CD4-positive, alpha-beta T cell treated with Interleukin-21 for 1 hour (primary cell): ENCODE data around the gene PTMA.
"Not testable (repeated sequence)": the region's sequence is repeated elsewhere in the genome, so short reads cannot be mapped to it uniquely, and the experiment has no call there.

Source experiments
- DNase-seq: peaks from one replicate; pipeline ENCODE4 v3.0.0-alpha.2; 2020

The PTMA gene

GRCh38 chr2:231707927-231708772, at the start of gene PTMA:
PTMA (plus strand) TSS chr2:231708525; CDS start chr2:231708707, 182 bp downstream.
- peak; percentile 100 for DNase-seq

DNA sequence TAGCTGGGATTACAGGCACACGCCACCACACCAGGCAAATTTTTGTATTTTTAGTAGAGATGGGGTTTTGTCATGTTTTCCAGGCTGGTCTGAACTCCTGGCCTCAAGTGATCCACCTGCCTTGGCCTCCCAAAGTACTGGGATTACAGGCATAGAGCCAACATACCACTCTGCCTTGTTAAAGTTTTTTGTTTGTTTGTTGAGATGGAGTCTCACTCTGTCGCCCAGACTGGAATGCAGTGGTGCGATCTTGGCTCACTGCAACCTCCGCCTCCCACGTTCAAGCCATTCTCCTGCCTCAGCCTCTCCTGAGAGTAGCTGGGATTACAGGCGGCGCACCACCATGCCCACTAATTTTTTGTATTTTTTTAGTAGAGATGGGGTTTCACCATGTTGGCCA, 48.3 kb upstream of the PTMA start:
- DNase-seq = not testable (repeated sequence)

DNA sequence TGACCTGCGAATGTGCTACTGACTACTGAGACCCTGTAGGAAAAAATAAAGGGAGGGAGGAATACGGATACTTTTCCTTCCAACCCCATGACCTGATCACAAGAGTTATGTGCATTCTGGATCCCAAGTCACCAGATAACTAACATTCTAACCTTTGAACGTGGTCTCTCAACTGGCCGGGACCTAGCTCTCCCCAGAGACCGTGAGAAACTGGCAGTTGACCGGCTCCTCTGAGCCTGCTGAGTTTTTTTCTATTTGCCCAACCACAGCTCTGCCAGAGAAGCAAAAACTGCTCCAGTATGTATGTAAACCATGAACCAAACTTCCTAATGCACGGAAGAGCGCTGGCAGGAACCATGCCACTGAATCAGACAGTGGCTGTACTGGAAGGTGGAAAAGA, 47.5 kb upstream of the PTMA start:
- DNase-seq = no peak

DNA sequence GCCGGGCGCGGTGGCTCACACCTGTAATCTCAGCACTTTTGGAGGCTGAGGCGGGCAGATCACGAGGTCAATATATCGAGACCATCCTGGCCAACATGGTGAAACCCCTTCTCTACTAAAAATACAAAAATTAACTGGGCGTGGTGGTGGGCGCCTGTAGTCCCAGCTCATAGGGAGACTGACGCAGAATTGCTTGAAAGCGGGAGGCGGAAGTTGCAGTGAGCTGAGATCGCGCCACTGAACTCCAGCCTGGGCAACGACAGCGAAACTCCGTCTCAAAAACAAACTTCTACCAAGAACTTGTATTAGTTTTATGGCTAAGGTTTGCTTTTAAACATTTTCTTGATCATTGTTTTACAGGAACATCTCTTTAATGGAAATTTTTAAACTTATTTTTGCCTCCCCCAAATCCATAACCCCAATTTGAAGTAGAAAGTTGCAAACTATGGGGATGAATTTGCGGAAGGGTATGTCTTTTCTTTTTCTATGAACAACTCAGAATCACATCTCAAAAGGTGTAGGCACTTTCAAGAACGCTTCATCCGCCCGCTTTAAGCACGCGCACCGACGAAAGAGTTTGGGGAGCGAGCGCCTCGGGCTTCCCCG, 46.8 kb upstream of the PTMA start:
- no peak for DNase-seq

DNA sequence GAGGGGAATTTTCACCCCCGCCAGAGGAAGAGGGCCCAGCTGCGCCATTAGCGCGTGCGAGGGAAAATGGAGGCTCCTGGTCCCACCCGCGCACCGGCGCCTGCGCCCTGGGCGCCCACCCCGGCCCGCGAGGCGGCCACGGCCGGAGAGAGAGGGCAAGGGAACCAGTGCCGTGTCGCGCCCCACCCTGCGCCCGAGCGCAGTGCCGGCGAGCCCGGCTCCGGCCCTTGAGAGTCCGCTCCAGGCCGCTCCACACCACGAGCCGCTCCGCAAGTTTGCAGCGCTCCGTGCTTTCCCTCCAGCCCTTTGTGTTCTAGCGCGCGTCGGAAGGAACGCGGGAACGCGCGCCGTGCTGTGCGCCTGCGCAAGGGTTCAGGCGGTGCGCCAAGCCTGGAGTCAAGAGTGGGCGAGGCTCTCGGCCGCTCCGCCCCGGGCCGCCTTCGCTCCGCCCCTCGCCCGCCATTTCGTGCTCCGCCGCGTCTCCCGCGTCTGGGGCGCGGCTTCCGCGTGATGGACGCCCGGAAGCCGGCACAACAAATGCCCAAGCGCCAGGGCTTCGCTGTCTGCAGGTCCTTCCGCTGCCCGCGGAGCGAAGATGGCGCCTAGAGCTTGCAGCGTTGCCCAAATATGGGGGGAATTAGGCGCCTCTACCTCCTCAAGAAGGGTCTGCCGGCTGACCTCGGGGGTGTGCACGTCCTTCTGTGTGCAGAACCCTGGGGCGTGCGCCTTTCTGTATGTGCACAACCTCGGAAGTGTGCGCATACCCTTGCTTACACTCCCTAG, 46.1 kb upstream of the PTMA start:
- DNase-seq = peak; percentile 97

GRCh38 chr2:231662811-231663457, 45.4 kb upstream of the PTMA start:
- no peak for DNase-seq

DNA sequence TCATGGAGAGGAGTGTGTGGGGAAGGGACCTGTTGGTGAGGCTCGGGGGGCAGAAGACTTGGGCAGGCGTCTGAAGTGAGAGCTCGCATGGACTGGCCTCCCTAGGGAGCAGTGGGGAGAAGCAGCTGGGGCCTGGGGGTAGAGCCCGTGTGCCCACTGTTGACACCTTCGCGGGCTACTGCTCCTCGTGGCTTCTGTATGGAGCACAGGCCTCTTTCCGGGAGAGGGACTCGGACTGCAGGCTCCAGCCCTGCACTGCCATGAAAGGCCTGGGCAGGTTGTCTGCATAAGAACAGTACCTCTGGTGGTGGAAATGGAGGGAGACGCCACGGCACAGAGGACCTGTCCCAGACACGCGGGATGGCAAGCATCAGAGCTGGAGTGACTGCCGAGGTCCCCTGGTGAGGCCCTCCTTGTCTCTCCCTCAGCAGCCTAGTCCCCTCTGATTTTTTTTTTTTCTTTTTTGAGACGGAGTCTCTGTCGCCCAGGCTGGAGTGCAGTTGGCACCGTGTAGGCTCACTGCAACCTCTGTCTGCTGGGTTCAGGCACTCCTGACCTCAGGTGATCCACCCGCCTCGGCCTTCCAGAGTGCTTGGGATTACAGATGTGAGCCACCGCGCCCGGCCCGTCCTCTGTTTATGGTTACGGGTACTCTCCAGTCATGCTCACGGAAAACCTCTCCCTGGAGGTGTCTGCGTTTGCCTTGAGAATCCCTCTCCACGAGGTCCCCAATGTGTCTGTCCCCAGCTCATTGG, 44.7 kb upstream of the PTMA start:
- DNase-seq = no peak

- DNase-seq = no peak
Measured at GRCh38 chr2:231664727-231665126, 43.6 kb upstream of the PTMA start.

DNA sequence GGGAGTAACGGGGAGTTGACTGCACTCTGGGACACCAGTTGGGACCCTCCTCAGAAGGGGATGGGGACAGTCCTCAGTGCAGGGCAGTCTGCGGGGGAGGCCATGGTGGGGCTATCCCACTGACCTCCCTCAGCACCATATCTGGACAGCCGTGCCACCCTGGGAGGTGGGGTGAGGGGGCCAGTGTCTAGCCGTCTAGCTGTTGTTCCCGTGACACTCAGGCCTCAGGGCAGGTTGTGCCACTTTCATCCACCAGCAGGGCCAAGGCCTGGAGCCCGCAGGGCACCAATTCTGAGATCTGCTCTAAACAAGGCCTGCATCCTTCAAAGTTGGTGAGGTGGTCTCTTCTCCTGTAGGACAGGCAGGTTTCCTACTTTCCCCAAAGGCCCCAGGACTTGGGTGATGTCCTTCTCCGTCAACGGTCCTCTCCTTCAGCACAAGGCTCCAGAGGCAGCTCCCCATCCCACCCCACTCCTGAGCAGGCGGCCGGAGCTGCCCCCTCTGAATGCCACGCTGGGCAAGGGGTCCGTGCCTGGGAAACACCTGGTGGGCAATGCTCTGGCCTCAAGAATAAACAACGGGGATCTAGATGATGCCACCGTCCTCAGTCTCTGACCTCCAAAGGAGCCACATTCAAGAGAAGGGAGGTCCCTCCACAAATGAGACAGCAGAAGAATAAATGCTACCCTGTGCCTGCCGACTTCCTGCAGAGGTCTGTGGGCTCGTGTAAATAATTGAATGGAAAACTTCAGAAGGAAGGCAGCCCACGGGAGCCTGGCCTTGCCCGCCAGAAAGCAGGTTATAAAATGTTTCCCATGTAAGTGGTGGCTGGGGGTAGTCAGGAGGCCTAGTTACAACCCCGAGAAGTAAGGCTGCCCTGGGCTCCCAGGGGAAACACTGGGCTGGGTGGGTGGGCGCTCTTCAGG, 42.8 kb upstream of the PTMA start:
- DNase-seq = no peak

DNA sequence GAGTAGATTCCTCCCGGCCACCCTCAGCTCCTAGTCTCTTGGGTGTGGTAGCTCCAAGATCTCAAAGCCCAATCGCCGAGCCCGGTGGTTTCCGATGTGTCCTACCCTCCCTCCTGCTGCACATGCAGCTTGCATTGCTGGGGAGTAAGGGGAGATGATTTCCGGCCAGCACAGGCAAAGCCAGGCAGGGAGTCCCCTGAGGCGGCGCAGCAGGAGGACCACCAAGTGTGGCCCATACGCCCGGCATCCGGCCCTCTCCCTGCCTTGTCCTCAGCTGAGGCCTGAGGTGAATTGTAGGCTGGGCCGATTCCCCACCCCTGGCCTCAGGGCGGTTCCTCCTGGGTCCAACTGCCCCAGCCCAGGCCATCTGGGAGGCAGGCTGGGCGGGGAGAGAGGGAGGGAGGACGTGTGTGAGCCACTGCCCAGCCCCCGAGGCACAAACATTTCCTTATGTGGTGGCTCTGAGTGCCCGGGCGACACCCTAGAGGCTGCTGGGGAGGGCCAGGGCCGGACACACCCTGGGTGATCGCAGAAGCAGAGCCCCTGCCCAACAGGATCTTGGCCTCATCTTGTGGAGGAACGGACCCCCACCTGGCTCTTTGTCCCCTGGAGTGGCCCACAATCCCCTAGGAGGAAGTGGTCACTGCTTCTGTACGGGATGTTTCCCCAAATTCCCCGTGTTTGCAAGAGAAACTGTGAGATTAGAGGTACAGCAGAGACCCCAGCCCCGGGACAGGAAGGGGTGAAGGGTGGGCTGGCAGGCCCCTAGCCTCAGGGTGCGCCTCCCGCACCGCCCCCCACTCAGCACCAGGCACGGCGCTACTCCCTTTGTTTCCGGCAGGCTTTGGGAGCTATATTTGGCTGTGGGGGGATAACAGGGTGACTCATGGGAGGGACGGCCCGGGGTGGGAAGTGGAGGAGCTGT, 41.9 kb upstream of the PTMA start:
- peak; percentile 17 for DNase-seq

DNA sequence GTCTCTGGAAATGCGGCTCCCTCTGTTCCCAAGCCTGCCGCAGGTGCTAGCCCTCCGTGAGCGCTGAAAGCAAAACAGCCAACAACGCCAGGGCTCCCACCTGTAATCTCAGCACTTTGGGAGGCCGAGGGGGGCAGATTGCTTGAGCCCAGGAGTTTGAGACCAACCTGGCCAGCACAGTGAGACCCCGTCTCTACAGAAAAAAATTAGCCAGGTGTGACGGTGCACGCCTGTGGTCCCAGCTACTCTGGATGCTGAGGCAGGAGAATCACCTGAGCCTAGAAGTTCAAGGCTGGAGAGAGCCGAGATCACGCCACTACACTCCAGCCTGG, 41.3 kb upstream of the PTMA start:
- no peak for DNase-seq

GRCh38 chr2:231667496-231667895, 40.8 kb upstream of the PTMA start:
- DNase-seq = no peak

DNA sequence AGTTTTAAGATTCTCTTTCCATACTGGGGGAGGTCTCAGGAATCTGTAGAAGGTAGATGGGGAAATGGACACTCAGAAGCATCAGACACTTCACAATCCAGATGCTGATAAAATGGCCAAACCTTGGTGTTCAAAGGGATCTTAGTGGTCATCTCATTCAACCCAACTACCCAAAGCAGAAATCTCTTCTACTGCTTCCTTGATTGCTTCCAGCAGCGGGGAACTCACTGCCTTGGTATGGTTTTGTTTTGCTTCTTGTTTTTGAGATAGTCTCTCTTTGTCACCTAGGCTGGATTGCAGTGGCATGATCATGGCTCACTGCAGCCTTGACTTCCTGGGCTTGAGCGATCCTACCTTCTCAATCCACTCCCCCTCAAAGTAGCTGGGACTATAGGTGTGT, 39.3 kb upstream of the PTMA start:
- no peak for DNase-seq

- no peak for DNase-seq
Measured at GRCh38 chr2:231671270-231672050, 36.9 kb upstream of the PTMA start.

DNA sequence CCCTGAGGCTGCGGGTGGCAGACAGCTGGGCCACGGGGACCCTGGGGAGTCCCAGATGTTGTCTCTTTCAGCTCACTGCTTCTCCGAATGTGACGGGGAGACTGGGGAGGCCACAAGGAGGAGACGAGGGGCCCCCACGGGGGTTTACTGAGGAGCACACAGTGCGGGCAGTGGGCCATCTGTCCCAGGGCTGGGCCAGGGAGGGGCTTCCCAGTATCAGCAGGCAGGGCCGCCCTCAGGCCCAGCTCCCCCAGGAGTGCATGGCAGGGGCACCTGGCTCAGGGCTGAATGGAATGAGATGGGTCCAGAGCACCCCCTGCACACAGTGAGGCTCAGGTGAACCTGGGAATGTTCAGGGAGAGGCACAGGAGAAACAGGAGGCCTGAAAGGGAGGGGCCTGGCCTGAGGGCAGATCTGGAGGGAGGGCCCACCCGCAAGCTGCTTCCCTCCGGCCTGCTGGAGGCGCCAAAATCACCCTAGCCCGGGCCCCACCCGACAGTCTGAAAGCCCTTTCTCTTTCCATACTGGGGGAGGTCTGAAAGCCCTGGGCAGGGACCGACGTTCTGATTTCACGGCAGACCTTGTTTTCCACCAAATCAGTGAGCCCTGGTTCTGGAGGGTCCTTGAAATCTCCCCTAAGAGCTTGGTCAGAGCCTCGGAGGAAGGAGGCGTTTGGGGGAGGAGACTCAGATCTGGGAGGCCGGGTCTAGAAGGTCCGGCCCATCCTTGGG, 35.5 kb upstream of the PTMA start:
- no peak for DNase-seq

- DNase-seq = no peak
Measured at GRCh38 chr2:231673348-231673770, 35.0 kb upstream of the PTMA start.

DNA sequence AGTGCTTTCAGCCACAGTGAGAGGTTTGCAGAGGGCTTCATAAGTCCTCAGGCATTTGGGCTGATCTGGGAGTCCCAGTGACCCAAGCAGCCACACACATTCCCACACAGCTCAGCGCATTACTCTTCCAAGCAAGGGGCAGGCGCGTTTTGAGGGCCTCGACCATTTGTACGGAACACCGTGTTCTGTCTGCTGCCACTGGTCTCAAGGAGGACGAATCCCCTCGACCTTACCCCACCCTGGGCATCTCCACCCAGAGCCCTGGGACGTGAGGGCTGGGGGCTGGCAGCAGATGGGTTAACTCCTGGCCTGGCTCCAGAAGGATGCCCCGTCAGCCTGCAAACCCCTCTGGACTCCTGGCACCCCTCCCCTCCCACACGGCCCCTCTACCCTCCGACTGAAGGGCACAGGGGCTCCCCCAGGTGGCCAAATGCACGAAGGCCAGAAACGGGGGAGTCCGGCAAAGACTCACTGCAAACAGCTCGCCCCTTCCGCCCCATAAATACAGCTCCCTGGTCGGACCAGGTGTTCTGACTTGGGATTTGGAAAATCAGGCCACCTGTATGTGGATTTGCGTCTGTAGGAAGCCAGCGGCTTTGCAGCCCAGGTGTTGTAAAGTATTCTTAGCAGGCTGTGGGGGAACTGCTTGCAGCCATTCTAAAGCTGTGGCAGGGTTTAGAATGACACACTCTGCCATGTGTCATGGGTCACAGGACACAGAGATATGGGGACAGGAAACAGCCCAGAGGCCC, 33.6 kb upstream of the PTMA start:
- DNase-seq = peak; percentile 61

GRCh38 chr2:231676243-231676642, 32.1 kb upstream of the PTMA start:
- no peak for DNase-seq
